Thyroid gland (tissue), 4 donors: ENCODE results near the gene PODNL1. TPM values are rescaled to one million over a fixed set of nuclear protein-coding genes. Genes with fewer than 3 reads are reported as not detected.
A peak's percentile ranks its signal among the peaks of the same experiment; 100 is the strongest.

Experiments used
- DNase-seq, 2 donors: peaks; one replicate each; pipeline ENCODE4 v3.0.0-alpha.2; 2019
- H3K27ac ChIP-seq, 3 donors: fragments of 200-600 bp; sonication (generic); 1 replicate in 2 of 3; 2 replicates in 1 of 3; pipeline ENCODE4 v1.5.1; 2016 to 2019; ENCODE audit warnings: mild to moderate bottlenecking in 1 of 3, moderate library complexity in 1 of 3
- H3K27me3 ChIP-seq: fragments of 200-600 bp; sonication (generic); one replicate; pipeline ENCODE4 v1.5.1; 2019
- H3K36me3 ChIP-seq, 2 donors: fragments of 200-600 bp; sonication (generic); one replicate each; pipeline ENCODE4 v1.5.1; 2016 to 2019
- H3K4me1 ChIP-seq, 2 donors: fragments of 200-600 bp; sonication (generic); one replicate each; pipeline ENCODE4 v1.5.1; 2017 to 2019
- H3K4me3 ChIP-seq, 3 donors: fragments of 200-600 bp; sonication (generic); replicated peaks in 1 of 3; 1 replicate in 2 of 3; 2 replicates in 1 of 3; pipeline ENCODE4 v1.5.1; 2016; ENCODE audit warnings: mild to moderate bottlenecking in 1 of 3
- H3K9me3 ChIP-seq: fragments of 200-600 bp; sonication (generic); one replicate; pipeline ENCODE4 v1.5.1; 2017
- POLR2A ChIP-seq, 2 donors: fragments of 450-650 bp; IDR thresholded peaks; one replicate each; pipeline ENCODE4 v1.6.1; 2017; ENCODE audit warnings: antibody characterized with exemption in 2 of 2, mild to moderate bottlenecking in 2 of 2, moderate library complexity in 1 of 2
- WGBS, 2 donors: methylation state at CpG; one replicate each; pipeline ENCODE4 v1.1.5; 2017; 5-methylcytosine and 5-hydroxymethylcytosine counted together
- intact Hi-C: fragments of 100-400 bp; cut with DNase I; formaldehyde crosslinking; loops from one replicate; pipeline ENCODE4 v1.15.1; 2023
- total RNA-seq, 4 donors: library from RNA; depleted of rRNA; stranded (reverse); fragments of >200 nt; gene quantifications; one replicate each; pipeline ENCODE4 v1.2.3, GENCODE V29; 2016
- TF ChIP-seq, protein P1 (sequence below), 6 experiments: fragments of 200-600 bp in 3 of 6; fragments of 450-650 bp in 3 of 6; sonication (generic) in 3 of 6; IDR thresholded peaks; one replicate each; pipeline ENCODE4 v1.5.1; 2016 to 2019; ENCODE audit warnings: antibody characterized with exemption in 6 of 6, mild to moderate bottlenecking in 2 of 6, inconsistent platforms in 1 of 6, moderate library complexity in 1 of 6

PODNL1 gene
- total RNA-seq, 4 donors from 2014 or later = 0.40 to 1.4 (median 0.63) TPM; not detected in 1

DNA sequence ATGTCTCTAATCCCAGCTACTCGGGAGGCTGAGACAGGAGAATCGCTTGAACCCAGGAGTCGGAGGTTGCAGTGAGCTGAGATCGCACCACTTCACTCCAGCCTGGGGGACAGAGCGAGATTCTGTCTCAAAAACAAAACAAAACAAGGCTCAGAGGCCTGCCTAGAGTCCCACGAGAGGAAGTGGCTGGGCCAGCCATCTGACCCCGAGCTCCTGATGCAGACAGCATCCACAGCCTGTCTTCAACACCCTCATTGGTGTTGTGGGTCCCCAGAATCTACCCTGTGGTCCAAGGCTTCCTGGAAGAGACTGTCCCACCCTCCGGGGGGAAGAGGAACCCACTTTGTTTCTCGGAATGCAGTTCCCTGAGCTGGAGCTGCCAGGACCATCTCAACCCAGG lies 43.2 kb upstream of the PODNL1 start:
- Histone ChIP-seq H3K9me3 (no peaks in the 10 kb centered on the region), H3K4me3 (no peak overlapping the region), H3K36me3 (peaks cover 4 to 8% of the 10 kb centered on the region in 2 donors), H3K27me3 (no peaks in the 10 kb centered on the region), H3K4me1 (peaks cover 14 to 28% of the 10 kb centered on the region in 2 donors), H3K27ac (no peak overlapping the region)
- TF ChIP-seq, protein P1, sequence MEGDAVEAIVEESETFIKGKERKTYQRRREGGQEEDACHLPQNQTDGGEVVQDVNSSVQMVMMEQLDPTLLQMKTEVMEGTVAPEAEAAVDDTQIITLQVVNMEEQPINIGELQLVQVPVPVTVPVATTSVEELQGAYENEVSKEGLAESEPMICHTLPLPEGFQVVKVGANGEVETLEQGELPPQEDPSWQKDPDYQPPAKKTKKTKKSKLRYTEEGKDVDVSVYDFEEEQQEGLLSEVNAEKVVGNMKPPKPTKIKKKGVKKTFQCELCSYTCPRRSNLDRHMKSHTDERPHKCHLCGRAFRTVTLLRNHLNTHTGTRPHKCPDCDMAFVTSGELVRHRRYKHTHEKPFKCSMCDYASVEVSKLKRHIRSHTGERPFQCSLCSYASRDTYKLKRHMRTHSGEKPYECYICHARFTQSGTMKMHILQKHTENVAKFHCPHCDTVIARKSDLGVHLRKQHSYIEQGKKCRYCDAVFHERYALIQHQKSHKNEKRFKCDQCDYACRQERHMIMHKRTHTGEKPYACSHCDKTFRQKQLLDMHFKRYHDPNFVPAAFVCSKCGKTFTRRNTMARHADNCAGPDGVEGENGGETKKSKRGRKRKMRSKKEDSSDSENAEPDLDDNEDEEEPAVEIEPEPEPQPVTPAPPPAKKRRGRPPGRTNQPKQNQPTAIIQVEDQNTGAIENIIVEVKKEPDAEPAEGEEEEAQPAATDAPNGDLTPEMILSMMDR (IDR thresholded peaks at IDR 0.05) = no peak
- intact Hi-C loops = no loop called here
- no peak for DNase-seq
- 86 to 93% methylated on average over 8 to 9 of the region's 9 CpGs for WGBS, 2 donors

DNA sequence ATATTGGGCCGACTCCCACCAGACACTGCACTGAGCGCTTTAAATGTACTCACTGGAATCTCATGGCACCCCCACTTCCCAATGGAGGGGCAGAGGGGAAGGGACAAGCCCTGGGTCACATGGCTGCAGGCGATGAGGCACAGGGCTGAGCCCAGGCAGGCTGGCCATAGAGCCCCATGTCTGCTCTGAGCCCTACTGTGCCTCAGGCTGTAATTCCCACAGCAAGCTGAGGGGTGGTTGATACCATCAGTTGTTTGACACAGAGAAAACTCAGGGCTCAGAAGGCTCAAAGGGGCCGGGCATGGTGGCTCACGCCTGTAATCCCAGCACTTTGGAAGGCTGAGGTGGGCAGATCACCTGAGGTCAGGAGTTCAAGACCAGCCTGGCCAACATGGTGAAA lies 42.8 kb upstream of the PODNL1 start:
- Histone ChIP-seq H3K36me3 (peaks cover 4 to 8% of the 10 kb centered on the region in 2 donors), H3K4me1 (peaks cover 10 to 23% of the 10 kb centered on the region in 2 donors), H3K27me3 (no peaks in the 10 kb centered on the region), H3K4me3 (no peak overlapping the region), H3K9me3 (no peaks in the 10 kb centered on the region), H3K27ac (no peak overlapping the region)
- TF ChIP-seq POLR2A (IDR thresholded peaks at IDR 0.05) = no peak
- TF ChIP-seq, protein P1 (IDR thresholded peaks at IDR 0.05) = no peak
- WGBS, 2 donors = 78 to 100% methylated on average over 3 of the region's 5 CpGs
- DNase-seq = no peak
- intact Hi-C loops = no loop called here

DNA sequence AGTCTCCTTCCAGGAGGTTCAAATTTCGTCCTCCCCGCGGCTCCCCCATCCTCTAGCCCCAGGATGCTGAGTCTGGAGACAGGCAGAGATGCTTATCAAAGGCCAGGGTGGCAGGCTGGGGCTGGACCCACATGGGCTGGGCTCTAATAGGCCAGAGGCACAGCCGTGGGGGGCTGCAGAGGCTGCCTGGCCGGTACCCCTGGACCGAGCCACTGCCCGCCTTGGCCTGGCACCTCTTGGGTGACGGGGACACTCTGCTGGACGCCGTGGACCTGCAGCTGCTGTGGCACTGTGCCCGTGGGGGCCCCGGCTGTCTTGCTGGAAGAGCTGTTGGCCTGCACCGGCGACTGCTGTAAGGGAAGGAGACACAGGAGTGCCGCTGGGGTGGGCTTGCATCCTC lies 42.1 kb upstream of the PODNL1 start:
- DNase-seq = no peak
- Histone ChIP-seq H3K36me3 (peaks cover 4 to 8% of the 10 kb centered on the region in 2 donors), H3K4me1 (peaks cover 5 to 16% of the 10 kb centered on the region in 2 donors), H3K27ac (no peak overlapping the region), H3K4me3 (no peak overlapping the region), H3K9me3 (no peaks in the 10 kb centered on the region), H3K27me3 (no peaks in the 10 kb centered on the region)
- intact Hi-C loops = no loop called here
- 98 to 100% methylated on average over 3 to 8 of the region's 15 CpGs for WGBS, 2 donors
- TF ChIP-seq POLR2A (IDR thresholded peaks at IDR 0.05) = no peak
- TF ChIP-seq, protein P1 (IDR thresholded peaks at IDR 0.05) = no peak

DNA sequence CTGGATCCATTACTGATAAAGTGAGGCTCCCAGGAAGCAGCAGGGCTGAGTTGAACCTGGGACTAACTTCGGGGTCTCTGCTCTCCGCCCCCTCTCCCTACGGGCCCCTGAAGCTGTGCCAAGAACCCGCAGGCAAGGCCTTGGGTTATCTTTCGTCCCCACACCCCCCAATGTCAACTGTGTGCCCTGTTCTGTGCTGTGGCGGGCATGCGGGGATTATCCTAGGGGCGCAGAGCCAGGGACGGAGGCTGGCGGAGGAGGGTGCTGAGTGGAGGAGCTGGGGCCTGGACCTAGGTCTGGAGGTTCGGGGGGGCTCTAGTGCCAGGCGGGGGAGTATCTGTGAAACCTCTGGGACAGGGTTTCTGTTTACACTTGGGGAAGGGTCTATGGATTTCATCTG lies 41.5 kb upstream of the PODNL1 start:
- no peaks in the 10 kb centered on the region for H3K27me3 ChIP-seq
- no peak overlapping the region for H3K4me3 ChIP-seq
- peaks cover 4 to 8% of the 10 kb centered on the region in 2 donors for H3K36me3 ChIP-seq
- DNase-seq = no peak
- 73 to 88% methylated on average over 7 to 10 of the region's 12 CpGs for WGBS, 2 donors
- intact Hi-C loops = no loop called here
- no peak for TF ChIP-seq POLR2A (IDR thresholded peaks at IDR 0.05)
- TF ChIP-seq, protein P1 (IDR thresholded peaks at IDR 0.05) = no peak
- peaks cover 4 to 10% of the 10 kb centered on the region in 2 donors for H3K4me1 ChIP-seq
- no peaks in the 10 kb centered on the region for H3K9me3 ChIP-seq
- H3K27ac ChIP-seq = no peak overlapping the region

DNA sequence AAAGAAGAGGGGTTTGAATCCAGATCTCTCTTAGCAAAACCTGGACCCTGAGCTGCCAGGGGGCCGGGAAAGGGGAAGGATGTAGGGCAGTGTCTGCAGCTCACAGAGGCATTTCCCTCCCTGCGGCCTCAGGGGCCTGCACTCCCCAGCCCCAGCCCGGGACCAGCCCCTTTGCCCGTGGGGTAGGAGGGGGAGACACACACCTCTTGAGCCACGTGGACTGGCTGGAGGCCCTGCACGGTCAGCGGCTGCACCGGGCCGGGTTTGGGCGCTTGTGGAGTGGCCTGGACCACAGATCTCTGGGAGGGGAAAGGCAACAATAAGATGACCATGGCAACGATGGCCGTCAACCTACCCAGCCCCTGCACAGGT lies 41.0 kb upstream of the PODNL1 start:
- WGBS, 2 donors = 27 to 46% methylated on average over 4 to 9 of the region's 12 CpGs
- Histone ChIP-seq H3K36me3 (peaks cover 4 to 8% of the 10 kb centered on the region in 2 donors), H3K27me3 (no peaks in the 10 kb centered on the region), H3K9me3 (no peaks in the 10 kb centered on the region), H3K4me3 (peak overlapping the region in 1 of 3 donors; percentile 26), H3K27ac (no peak overlapping the region), H3K4me1 (peaks cover 4 to 7% of the 10 kb centered on the region in 2 donors)
- intact Hi-C loops = no loop called here
- TF ChIP-seq, protein P1 (IDR thresholded peaks at IDR 0.05) = no peak
- TF ChIP-seq POLR2A (IDR thresholded peaks at IDR 0.05) = no peak
- no peak for DNase-seq
